Upper lobe of left lung (tissue), 6 donors: ENCODE results near the gene SEPTIN2. TPM values are rescaled to one million over a fixed set of nuclear protein-coding genes. Genes with fewer than 3 reads are reported as not detected.
A peak's percentile ranks its signal among the peaks of the same experiment; 100 is the strongest.

Experiments used
- ATAC-seq, 2 donors: fragments of 200-7000 bp; cut with Tn5 transposase; one replicate each; pipeline ENCODE4 v1.9.1; 2022; ENCODE audit warnings: mild to moderate bottlenecking in 2 of 2, moderate library complexity in 2 of 2; ENCODE audit not compliant: low FRiP score in 2 of 2
- DNase-seq, 2 donors: peaks; one replicate each; pipeline ENCODE4 v3.0.0-alpha.2; 2019 to 2020
- H3K27ac ChIP-seq, 4 donors: fragments of 200-600 bp; sonication (generic); one replicate each; pipeline ENCODE4 v1.5.1; 2016 to 2019
- H3K27me3 ChIP-seq, 4 donors: fragments of 200-600 bp; sonication (generic); one replicate each; pipeline ENCODE4 v1.5.1; 2017 to 2019
- H3K36me3 ChIP-seq, 4 donors: fragments of 200-600 bp; sonication (generic); one replicate each; pipeline ENCODE4 v1.5.1; 2016 to 2019
- H3K4me1 ChIP-seq, 4 donors: fragments of 200-600 bp; sonication (generic); one replicate each; pipeline ENCODE4 v1.5.1; 2018 to 2019
- H3K4me3 ChIP-seq, 4 donors: fragments of 200-600 bp; sonication (generic); one replicate each; pipeline ENCODE4 v1.5.1; 2017 to 2019; ENCODE audit warnings: mild to moderate bottlenecking in 2 of 4, moderate library complexity in 1 of 4
- H3K9me3 ChIP-seq, 4 donors: fragments of 200-600 bp; sonication (generic); one replicate each; pipeline ENCODE4 v1.5.1; 2018 to 2019
- CTCF ChIP-seq, 6 experiments: fragments of 450-650 bp in 4 of 6; fragments of 200-600 bp in 2 of 6; sonication (generic) in 2 of 6; IDR thresholded peaks; one replicate each; pipeline ENCODE4 v1.5.1; 2016 to 2019; ENCODE audit warnings: antibody characterized with exemption in 6 of 6
- EP300 ChIP-seq, 4 donors: sonication (generic); formaldehyde crosslinking; IDR thresholded peaks; one replicate each; pipeline ENCODE4 v1.5.1; 2017; ENCODE audit warnings: antibody characterized with exemption in 4 of 4, control low read depth in 2 of 4
- POLR2A ChIP-seq, 4 donors: fragments of 450-650 bp; IDR thresholded peaks; one replicate each; pipeline ENCODE4 v1.5.1; 2016 to 2017; ENCODE audit warnings: antibody characterized with exemption in 4 of 4, mild to moderate bottlenecking in 2 of 4
- POLR2AphosphoS5 ChIP-seq, 2 donors: sonication (generic); formaldehyde crosslinking; IDR thresholded peaks; one replicate each; pipeline ENCODE4 v1.5.1; 2017; ENCODE audit warnings: antibody characterized with exemption in 2 of 2
- WGBS, 2 donors: methylation state at CpG; one replicate each; pipeline ENCODE4 v1.1.5; 2017 to 2018; 5-methylcytosine and 5-hydroxymethylcytosine counted together
- total RNA-seq, 6 donors: library from RNA; depleted of rRNA in 4 of 6; stranded (reverse); fragments of >200 nt in 4 of 6; gene quantifications; one replicate each; pipeline versions ENCODE4 v1.1.0 to v1.2.1, GENCODE V29; 2016 to 2021
- donor health status: DM: no; HTN: no; CAD: no; lungs with moderate emphysema.
- donor health status: DM: no; HTN: yes; CAD: no; lungs with severe emphysema.

SEPTIN2 gene
- total RNA-seq, 6 donors from 2014 or later = 213 to 322 (median 252) TPM

- Histone ChIP-seq H3K4me1 (peaks cover 49 to 60% (median 53%) of the 10 kb centered on the region in 4 donors), H3K27me3 (no peaks in the 10 kb centered on the region), H3K9me3 (no peaks in the 10 kb centered on the region), H3K27ac (no peak overlapping the region), H3K36me3 (peaks cover 0 to 44% (median 4%) of the 10 kb centered on the region in 4 donors), H3K4me3 (no peak overlapping the region)
- WGBS, 2 donors = 76 to 89% methylated on average over 5 of the region's 5 CpGs
- TF ChIP-seq POLR2A (IDR thresholded peaks at IDR 0.05) (no peak), POLR2AphosphoS5 (IDR thresholded peaks at IDR 0.05) (no peak), CTCF (IDR thresholded peaks at IDR 0.05) (no peak), EP300 (IDR thresholded peaks at IDR 0.05) (no peak)
- DNase-seq (no peak), ATAC-seq (no peak)
Measured at GRCh38 chr2:241323778-241324177, 8.1 kb downstream of the SEPTIN2 start.

GRCh38 chr2:241324775-241325174 lies 9.1 kb downstream of the SEPTIN2 start:
- no peaks in the 10 kb centered on the region for H3K27me3 ChIP-seq
- no peak overlapping the region for H3K4me3 ChIP-seq
- no peaks in the 10 kb centered on the region for H3K9me3 ChIP-seq
- H3K4me1 ChIP-seq = peaks cover 40 to 50% (median 45%) of the 10 kb centered on the region in 4 donors
- peak in 1 of 2 donors; percentile 38 for ATAC-seq
- H3K36me3 ChIP-seq = peaks cover 4 to 48% (median 7%) of the 10 kb centered on the region in 4 donors
- H3K27ac ChIP-seq = peak overlapping the region in 1 of 4 donors; percentile 14
- DNase-seq = no peak
- TF ChIP-seq EP300 (IDR thresholded peaks at IDR 0.05) = no peak
- no peak for TF ChIP-seq CTCF (IDR thresholded peaks at IDR 0.05)
- TF ChIP-seq POLR2A (IDR thresholded peaks at IDR 0.05) = no peak
- TF ChIP-seq POLR2AphosphoS5 (IDR thresholded peaks at IDR 0.05) = no peak

GRCh38 chr2:241325257-241325656 lies 9.5 kb downstream of the SEPTIN2 start:
- H3K9me3 ChIP-seq = no peaks in the 10 kb centered on the region
- 96 to 97% methylated on average over 1 of the region's 1 CpG for WGBS, 2 donors
- ATAC-seq (no peak), DNase-seq (no peak)
- H3K27me3 ChIP-seq = no peaks in the 10 kb centered on the region
- peaks cover 4 to 53% (median 8%) of the 10 kb centered on the region in 4 donors for H3K36me3 ChIP-seq
- H3K4me3 ChIP-seq = no peak overlapping the region
- H3K27ac ChIP-seq = no peak overlapping the region
- TF ChIP-seq POLR2AphosphoS5 (IDR thresholded peaks at IDR 0.05) = no peak
- TF ChIP-seq CTCF (IDR thresholded peaks at IDR 0.05) = no peak
- TF ChIP-seq EP300 (IDR thresholded peaks at IDR 0.05) = no peak
- no peak for TF ChIP-seq POLR2A (IDR thresholded peaks at IDR 0.05)
- peaks cover 38 to 45% (median 41%) of the 10 kb centered on the region in 4 donors for H3K4me1 ChIP-seq

GRCh38 chr2:241329669-241330615 lies 14.2 kb downstream of the SEPTIN2 start:
- Histone ChIP-seq H3K4me3 (no peak overlapping the region), H3K27me3 (no peaks in the 10 kb centered on the region), H3K27ac (no peak overlapping the region), H3K4me1 (peaks cover 0 to 7% (median 4%) of the 10 kb centered on the region in 4 donors), H3K9me3 (no peaks in the 10 kb centered on the region), H3K36me3 (peaks cover 4 to 70% (median 8%) of the 10 kb centered on the region in 4 donors)
- WGBS, 2 donors = 80 to 84% methylated on average over 11 of the region's 11 CpGs
- ATAC-seq = peak in 1 of 2 donors; percentile 32
- no peak for TF ChIP-seq POLR2A (IDR thresholded peaks at IDR 0.05)
- no peak for TF ChIP-seq POLR2AphosphoS5 (IDR thresholded peaks at IDR 0.05)
- TF ChIP-seq CTCF (IDR thresholded peaks at IDR 0.05) = no peak
- no peak for TF ChIP-seq EP300 (IDR thresholded peaks at IDR 0.05)
- no peak for DNase-seq
